GM18499 (cell line): Measurements from ENCODE around the gene MTPN.

Experiments
- ATAC-seq: cut with Tn5 transposase; IDR thresholded peaks from one replicate; pipeline ENCODE4 v1.9.1; 2021; ENCODE audit warnings: moderate number of reproducible peaks; ENCODE audit not compliant: insufficient read depth, unreplicated experiment

The MTPN gene

DNA sequence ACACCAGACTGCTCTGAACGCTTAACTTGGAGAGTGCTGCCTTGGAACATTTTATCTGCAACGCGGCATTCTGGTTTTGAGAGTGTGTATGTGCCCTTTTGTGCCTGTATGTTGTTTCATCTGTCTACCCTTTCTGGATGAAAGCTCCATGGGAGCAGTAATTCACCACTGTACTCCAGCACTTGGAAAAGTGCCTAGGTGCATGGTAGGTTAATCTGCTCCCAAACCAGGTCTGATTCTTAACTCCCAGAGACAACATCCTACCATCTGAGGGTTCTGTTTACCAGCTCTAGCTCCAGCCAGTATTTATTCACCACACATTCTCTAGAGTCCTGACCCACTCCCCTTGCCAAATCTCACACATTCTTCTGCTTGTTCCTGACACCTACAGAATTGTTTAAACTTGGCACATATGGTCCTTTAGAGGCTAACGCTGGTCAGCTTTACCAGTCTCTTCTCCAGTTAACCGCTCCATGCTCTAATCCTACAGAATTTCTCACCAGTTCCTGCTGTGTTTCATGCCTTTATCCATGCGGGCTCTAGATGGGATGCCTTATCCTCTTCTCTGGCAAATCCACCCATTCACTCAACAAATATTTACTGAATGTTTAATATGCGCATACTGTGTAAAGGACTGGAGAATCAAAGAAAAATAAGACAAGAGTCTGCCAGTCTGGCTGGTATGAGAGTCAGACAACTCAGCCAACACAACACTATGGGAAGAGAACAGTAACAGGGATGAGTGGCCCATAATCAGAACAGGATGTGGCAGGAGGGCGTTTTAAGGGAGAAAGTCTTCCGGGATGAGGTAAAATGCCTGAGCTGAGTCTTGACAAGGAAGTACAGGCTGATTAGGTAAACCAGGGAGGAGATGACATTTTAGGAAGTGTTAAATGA is 46.3 kb downstream of the MTPN start:
- ATAC-seq: no peak

DNA sequence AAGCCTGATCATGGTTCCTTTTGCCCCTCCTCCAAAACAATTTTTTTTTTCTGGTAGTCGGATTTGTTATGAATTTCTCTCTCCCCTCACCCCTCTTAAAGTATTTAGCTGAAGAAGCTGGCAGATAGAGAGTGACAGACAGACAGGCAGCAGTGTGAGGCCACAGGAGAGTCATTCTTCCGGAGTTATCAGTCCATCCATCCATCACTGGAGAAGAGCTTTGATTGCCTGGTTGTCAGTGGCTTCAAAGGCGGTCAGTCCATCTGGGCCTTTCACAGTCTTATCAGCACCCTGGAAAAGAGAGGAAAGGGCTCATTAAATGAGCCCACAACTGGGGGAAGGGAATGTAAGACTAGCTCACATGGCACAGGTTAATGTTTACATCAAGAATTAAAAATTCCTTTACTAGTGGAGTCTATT is 47.4 kb downstream of the MTPN start:
- ATAC-seq: no peak

DNA sequence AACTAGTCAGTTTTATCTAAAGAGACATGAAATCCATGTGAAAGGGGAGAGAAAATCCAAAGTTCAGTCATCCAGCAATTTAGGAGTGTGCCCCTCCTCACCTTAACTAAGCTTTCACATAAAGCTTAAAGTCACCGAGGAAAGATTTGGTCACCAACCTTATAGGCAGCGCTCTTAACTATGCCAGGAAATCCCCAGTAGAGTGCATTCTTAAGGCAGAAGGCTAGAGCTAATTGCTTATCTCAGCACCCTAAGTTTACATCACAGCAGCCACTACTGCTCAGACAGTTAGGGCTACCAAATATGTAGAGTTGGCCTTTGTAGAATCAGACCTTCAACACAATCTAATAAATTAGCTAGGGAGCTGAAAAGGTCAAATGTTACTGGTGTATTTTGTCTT is 47.9 kb downstream of the MTPN start:
- ATAC-seq: no peak

DNA sequence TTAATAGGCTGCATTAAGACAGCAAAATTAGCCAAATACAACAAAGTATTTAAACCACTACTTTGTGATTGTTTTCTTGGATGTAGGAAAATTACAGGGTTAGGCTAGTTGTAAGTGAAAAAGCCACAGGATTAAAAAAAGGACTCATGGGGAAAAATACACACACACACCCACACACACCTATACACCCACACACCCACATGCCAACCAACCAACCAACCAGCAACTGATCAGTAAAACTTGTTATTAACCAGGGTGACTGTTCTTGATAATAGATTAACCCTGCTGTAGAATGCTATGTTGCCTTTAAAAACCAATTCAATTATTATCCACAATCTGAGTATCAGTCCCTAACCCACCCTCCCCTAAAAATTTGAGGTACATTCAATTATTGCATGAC is 49.0 kb downstream of the MTPN start:
- no peak for ATAC-seq

DNA sequence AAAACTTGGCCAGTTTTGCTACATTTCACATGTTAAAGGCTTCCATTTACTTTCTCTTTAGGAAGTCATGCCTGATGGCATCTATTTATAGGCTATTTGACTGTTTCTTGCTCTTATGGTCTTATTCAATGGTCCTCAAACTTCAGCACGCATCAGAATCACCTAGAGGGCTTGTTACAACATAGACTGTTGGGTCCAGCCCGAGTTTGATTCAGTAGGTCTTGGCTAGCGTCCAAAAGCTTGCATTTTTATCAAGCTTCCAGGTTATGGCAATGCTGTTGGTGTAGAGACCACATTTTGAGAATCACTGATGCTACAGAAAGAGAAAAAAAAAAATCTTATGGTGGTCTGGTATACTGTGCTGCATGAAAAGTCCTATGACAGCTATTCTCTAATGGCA is 51.9 kb downstream of the MTPN start:
- ATAC-seq: no peak

DNA sequence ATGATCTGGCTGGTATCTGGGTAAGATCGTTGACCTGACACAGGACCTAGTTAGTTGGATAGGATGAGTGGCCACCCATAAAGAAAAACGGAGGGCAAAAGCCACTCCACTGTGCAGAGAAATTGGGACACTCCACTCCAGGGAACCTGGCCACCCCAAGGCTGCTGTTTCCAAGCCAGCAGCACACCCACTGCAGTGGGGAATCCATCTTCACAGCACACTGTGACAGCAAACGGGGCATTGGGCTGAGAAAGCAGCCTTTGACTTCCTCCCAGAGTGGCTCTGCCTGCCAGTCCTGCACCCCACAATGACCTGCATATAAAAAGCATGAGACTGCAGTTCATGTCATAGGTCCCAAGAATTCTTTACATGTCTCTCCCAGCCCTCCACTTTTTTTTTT is 52.9 kb downstream of the MTPN start:
- no peak for ATAC-seq

DNA sequence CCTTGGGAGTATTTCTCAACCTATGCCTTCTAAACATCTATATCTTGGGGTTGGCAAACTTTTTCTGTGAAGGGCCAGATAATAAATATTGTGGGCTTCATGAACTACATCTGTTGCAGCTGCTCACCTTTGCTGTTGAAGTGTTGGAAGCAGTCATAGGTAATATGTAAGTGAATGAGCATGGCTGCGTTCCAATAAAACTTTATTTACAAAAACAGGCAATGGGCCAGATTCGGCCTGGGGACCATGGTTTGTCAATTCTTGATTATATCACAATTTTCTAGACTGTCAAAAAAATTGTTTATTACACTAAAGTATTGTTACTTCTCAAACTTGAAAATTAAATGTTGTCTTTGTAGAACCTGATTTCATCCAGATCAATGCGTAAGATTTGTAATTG is 54.9 kb downstream of the MTPN start:
- no peak for ATAC-seq

DNA sequence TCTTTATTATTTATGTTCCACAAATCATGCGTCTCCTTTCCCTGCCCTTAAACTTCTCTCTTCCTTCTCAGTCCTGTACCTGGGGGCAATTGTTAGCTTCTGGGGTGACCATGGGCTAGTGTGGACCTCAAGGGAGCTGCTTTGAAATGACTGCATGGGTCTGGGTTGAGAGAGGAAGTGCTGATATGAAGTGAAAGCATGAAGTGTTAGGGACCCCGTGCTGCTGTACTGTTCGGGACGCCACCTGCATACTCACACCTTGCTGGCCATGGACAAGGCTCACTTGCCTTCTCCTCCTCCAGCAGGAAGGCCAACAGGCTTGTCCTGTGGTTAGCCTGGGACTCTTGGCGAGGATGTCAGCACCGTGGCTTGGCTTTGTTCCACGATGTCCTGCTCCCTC is 56.7 kb downstream of the MTPN start:
- ATAC-seq: no peak

DNA sequence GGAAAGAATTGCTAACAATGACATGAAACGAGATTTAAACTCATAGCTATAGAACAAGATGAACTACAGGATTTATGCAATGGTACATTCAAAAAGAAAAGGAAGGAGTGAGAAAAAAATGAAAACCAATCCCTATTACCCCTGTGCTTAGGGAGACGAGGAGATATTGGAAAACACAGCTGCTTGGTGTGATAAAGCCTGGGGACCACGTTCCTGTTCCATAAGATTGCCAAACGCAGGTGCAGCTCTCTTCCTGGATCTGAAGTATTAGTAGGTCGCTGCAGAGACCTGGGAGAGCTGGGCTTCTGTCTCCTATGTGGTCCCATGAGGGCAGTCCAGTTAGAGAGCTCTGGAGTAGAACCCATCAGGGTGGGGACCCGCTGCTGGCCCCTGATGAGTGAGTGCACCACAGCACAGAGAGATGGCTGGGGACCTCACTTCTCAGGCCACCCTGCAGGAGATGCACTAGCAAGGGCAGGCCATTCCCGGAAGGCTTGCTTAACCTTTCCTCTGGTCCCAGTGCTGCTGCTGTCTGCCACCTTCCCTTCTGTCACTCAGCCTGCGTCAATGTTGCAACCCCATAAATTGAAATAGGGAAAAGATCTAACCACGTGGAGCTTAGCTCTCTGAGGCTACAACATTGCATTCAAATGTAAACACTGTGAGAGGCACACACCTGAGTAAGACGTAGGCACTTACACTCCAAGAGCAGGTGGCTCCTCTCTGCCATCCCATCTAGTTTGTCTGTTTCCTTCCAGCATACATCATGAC is 57.9 kb downstream of the MTPN start:
- ATAC-seq: no peak

DNA sequence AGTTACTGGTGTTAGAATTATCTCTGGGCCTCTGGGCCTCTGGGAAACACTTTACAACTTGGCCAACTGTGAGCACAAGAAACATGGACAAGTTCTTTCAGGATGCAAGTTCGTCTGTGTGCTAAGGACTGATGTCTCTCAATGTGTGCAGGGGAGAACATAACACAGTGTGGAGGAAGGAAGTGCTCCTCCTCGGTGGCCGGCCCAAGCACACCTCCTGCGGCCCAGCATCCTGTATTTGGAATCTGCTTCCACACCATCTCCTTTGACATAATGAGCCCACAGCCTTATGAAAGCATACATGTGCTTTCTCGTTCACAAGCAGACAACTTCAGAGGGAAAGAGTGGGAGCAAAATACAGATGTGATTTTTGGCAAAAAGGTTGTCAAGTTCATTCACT is 59.0 kb downstream of the MTPN start:
- no peak for ATAC-seq

DNA sequence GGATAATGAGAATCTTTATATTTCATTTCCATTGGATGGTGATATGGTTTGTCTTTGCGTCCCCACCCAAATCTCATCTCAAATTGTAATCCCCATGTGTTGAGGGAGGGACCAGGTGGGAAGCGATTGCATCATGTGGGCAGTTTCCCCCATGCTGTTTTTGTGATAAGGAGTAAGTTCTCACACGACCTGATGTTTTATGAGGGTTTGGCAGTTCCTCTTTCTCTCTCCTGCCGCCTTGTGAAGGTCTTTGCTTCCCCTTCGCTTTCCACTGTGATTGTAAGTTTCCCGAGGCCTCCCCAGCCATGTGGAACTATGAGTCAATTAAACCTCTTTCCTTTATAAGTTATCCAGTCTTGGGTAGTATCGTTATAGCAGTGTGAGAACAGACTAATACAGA is 59.4 kb downstream of the MTPN start:
- no peak for ATAC-seq

DNA sequence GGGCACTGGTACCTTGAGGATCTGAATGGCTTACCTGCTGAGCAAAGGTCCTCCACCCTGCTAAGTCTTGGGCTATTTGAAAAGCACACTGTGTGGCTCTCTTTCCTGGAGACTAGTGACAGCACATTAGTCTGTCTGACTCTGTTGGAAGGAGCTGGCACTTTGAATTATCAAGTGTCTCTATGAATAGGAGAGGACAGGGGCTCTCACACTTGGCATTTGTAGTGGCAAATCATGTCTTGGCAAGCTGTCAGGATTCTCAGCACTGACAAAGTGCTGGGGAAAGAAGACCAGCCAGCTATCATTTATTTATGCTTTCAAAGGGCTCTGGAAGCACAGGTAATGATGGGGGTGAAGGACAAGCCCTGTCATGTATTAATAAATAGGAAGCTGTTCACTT is 62.8 kb downstream of the MTPN start:
- no peak for ATAC-seq

DNA sequence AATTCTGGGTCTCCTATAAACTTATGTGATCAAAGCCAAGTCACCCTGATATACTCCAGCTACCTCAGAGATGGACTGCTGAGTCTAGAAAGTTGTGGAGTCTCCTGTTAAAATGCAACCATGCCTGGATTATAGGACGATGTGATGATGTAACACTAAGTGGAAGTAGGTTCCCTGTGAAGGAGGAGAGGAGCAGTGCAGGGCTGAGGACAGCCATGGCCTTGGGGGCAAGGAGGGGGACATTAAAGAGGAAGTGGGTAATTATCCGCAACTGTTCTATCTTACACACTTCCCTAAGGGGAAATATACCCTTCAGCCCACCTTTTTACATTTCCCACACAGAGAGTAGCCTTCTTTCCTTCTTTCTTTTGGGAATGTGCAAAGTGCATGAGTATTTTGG is 63.8 kb downstream of the MTPN start:
- ATAC-seq: no peak

DNA sequence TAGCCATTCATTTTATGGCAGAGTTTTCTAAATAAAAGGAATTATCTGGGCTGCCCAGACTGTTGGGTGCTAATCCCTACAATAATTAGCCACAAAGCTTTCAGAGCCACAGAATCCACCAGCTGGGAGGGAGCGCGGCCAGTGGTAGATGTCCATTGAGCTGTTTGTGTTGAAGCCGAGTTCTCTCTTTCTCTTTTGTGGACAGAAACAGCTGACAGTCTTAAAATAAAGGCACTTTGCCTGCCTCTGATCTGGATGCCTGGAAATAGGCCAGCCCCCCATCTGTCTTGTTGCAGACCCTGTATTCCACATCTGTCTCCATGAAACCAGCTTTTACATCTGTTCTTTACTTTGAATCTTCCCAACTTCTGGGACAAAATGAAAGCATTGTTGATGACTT is 66.1 kb downstream of the MTPN start:
- ATAC-seq: no peak

DNA sequence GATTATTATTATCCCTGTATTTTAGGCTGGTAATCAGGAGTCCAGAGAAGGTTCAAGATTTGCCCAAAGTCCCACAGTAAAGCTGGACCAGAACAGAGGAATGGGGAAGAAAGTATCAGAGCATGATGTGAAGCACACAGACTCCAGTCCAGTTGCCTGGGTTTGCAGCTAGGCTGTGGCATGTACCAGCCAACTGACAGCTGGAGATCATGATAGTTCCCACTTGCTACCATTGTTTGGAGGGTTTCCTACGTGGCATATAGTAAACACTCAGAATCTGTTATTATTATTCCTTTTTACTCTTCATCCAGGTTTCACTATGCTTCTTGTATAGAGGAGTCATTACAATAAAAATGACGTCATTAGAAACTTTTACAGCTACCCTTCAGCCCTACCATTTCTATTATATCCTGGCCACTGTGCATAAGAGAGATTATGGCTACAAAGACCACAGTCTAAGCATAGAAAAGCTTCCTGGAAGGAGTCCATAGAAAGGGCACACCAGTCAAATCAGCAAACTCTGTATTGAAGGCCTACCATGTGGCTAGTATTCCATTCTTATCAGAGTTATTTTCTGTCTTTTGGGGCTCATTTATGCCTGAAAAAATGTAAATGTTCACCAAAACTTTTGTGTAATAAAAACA is 66.6 kb downstream of the MTPN start:
- no peak for ATAC-seq

DNA sequence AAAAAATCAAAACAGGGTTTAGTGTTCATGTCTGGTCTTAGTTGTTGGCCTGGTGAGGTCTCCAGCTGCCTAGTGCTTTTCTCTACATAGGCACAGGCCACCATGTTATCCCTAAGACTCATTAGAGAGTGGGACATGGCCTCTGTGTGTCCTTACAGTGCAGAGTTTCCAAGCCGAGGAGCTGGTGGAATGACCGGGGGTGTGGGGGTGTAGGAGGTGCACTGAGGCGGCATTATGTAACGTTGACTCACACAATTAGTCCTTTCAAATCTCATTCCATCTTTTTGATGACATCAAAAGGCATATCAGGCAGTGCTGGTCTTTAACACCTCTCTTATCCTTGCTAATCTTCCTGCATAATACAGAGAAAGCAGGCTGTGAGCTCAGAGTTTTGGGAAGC is 71.3 kb downstream of the MTPN start:
- no peak for ATAC-seq

DNA sequence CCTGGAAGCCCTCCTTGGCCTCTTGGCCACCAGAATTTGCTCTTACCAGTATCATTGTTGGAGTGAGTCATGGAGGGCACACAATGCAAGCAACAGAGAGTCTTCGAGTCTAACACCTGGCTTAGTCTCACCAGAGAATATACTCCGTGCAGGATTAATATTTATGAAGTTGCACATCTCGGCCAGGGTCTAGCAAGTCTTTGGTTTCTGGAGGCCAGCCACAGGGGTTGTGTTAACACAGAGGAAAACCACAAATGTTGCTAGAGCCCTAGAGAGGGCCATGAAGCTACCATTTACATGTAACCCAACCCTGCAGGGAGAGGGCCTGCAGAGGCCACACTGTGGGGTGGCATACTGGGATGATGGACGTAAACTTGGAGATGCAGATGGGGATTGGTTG is 71.8 kb downstream of the MTPN start:
- no peak for ATAC-seq

DNA sequence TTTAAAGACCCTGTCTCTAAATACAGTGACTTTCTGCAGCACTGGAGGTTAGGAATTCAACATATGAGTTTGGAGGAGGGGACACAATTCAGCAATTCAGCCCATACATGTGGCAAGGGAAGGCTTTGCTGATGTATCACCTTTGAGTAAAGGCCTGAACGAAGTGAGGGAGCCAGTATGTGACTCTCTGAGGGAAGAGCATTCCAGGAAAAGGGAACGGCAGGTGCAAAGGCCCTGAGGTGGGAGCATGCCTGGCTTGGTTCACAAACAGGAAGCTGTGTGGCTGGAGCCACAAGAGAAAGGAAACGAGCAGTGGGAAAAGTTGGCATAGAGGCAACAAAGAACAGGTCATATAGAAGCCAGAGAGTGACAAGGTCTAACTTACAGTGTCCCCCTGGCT is 72.9 kb downstream of the MTPN start:
- ATAC-seq: no peak

DNA sequence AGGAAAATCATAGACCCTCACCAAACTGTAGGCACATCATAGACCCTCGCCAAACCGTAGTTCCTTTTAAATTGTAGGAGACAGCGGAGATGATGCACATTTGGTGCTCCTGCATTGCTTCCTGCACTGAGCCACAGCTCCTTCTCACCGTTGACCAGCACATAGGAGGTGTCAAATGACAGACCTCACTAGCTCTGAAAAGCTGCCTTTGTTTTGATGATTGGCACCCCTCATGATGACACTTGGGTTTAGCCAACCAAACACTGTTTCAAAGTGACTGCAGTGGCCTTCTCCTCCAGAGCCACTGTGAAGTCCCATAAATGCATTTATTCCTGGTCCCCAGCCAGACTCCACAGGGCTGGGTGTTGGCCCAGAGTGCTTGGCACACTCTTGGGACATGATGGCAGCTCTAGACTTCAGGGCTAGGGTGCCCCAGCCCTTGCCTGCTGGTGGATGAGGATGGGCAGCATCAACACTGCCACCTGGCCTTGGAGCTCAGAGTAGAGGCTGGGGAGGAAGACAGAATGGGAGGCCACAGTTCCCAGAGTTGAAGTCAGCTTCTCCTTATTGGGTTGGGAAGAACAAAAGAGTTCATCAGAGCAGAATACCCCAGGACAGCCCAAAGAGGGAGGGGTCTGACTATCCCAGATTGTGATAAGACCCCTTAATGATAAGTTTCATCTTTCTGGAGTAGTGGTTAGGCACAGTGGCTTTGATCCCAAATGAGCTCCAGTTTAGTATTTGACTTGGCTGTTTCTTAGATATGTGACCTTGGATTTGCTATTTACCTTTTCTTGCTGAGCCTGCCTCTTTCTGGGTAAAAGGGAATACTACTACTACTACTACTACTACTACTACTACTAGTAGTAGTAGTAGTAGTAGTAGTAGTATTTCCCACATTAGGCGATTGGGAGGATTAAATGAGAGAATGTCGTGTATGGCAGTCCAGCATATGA is 75.3 kb downstream of the MTPN start:
- no peak for ATAC-seq

DNA sequence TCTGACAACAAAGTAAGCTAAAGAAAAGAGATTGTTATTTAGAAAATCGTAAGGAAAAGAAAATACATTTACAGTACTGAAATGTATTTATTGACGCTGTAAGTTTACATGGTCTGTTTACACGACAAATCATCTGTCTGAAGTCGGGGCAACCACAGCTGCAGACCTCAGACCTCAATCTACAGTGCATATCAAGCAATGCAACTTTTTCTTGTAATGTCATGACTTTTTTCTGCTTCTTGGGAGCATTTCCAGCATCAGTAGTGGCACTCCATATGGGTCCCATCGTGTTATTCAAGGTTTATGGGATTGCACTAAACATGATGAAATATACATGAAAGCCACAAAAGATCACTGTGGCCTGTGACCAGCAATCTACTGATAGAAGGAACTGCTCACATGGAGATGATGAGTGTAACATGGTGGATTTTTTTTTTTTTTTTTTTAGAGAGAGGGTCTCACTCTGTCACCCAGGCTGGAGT is 77.1 kb downstream of the MTPN start:
- no peak for ATAC-seq
